ENCODE measurements around the gene ZDHHC8. TPM values are rescaled to one million over a fixed set of nuclear protein-coding genes. Genes with fewer than 3 reads are reported as not detected.

The ZDHHC8 gene
- total and polyA plus RNA-seq, 9 donors = 5.1 to 77.4 (median 58.9) TPM

- intact Hi-C loops (cut with DNase I) = no loop called here
- WGBS, 3 donors = 78 to 87% (median 82%) methylated on average over 7 of the region's 7 CpGs
- no peak for DNase-seq
Measured at GRCh38 chr22:20165913-20166312, 34.3 kb downstream of the ZDHHC8 start.

DNA sequence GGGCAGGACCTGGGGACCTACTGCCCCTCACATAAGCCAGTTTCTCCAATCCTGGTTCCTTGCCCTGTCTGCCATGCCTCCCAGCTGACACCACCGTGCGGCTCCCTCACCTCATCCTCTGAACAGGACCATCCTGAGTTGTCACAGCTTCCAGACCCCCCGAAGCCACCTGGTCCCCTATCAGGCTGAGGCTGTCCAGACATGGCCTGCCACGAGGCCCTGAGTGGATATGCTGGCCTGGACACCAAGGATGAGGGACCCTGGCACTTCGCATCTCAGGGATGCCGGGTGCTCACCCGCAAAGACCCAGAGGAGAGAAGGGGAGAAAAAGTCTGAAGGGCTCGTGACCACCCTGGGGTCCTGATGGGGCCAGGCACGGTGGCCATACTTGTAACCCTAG is 35.1 kb downstream of the ZDHHC8 start:
- no peaks in the 10 kb centered on the region for H3K36me3 ChIP-seq
- 82 to 88% (median 88%) methylated on average over 9 of the region's 9 CpGs for WGBS, 3 donors
- no peaks in the 10 kb centered on the region for H3K4me1 ChIP-seq (ENCODE audit: insufficient read depth)
- intact Hi-C loops (cut with DNase I) = no loop called here
- H3K27ac ChIP-seq = no peak overlapping the region
- DNase-seq = no peak
- no peak overlapping the region for H3K4me3 ChIP-seq
- no peaks in the 10 kb centered on the region for H3K27me3 ChIP-seq
- TF ChIP-seq EP300 (IDR thresholded peaks at IDR 0.05) (no peak), POLR2A (IDR thresholded peaks at IDR 0.05) (no peak)
- TF ChIP-seq, protein P1, sequence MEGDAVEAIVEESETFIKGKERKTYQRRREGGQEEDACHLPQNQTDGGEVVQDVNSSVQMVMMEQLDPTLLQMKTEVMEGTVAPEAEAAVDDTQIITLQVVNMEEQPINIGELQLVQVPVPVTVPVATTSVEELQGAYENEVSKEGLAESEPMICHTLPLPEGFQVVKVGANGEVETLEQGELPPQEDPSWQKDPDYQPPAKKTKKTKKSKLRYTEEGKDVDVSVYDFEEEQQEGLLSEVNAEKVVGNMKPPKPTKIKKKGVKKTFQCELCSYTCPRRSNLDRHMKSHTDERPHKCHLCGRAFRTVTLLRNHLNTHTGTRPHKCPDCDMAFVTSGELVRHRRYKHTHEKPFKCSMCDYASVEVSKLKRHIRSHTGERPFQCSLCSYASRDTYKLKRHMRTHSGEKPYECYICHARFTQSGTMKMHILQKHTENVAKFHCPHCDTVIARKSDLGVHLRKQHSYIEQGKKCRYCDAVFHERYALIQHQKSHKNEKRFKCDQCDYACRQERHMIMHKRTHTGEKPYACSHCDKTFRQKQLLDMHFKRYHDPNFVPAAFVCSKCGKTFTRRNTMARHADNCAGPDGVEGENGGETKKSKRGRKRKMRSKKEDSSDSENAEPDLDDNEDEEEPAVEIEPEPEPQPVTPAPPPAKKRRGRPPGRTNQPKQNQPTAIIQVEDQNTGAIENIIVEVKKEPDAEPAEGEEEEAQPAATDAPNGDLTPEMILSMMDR (IDR thresholded peaks at IDR 0.05) = no peak
- H3K9me3 ChIP-seq = no peaks in the 10 kb centered on the region

More at GRCh38 chr22:20165913-20166312, 34.3 kb downstream of the ZDHHC8 start:
- Histone ChIP-seq H3K27ac (no peak overlapping the region), H3K27me3 (no peaks in the 10 kb centered on the region), H3K4me1 (ENCODE audit: insufficient read depth) (no peaks in the 10 kb centered on the region), H3K4me3 (no peak overlapping the region), H3K9me3 (no peaks in the 10 kb centered on the region), H3K36me3 (no peaks in the 10 kb centered on the region)
- TF ChIP-seq POLR2A (IDR thresholded peaks at IDR 0.05) (no peak), EP300 (IDR thresholded peaks at IDR 0.05) (no peak)
- TF ChIP-seq, protein P1 (IDR thresholded peaks at IDR 0.05) = no peak

- WGBS, 3 donors = 76 to 85% (median 78%) methylated on average over 19 of the region's 19 CpGs
- no peak overlapping the region for H3K4me3 ChIP-seq
- no peaks in the 10 kb centered on the region for H3K36me3 ChIP-seq
- no peak for DNase-seq
- TF ChIP-seq EP300 (IDR thresholded peaks at IDR 0.05) (no peak), POLR2A (IDR thresholded peaks at IDR 0.05) (no peak)
- TF ChIP-seq, protein P1 (IDR thresholded peaks at IDR 0.05) = no peak
- no peak overlapping the region for H3K27ac ChIP-seq
- intact Hi-C loops (cut with DNase I) = no loop called here
- no peaks in the 10 kb centered on the region for H3K9me3 ChIP-seq
- H3K27me3 ChIP-seq = no peaks in the 10 kb centered on the region
- no peaks in the 10 kb centered on the region for H3K4me1 ChIP-seq (ENCODE audit: insufficient read depth)
Measured at GRCh38 chr22:20167643-20168322, 36.2 kb downstream of the ZDHHC8 start.

GRCh38 chr22:20169253-20169822 is 37.7 kb downstream of the ZDHHC8 start:
- Histone ChIP-seq H3K9me3 (no peaks in the 10 kb centered on the region), H3K36me3 (no peaks in the 10 kb centered on the region), H3K4me3 (no peak overlapping the region), H3K27me3 (no peaks in the 10 kb centered on the region), H3K27ac (no peak overlapping the region), H3K4me1 (ENCODE audit: insufficient read depth) (no peaks in the 10 kb centered on the region)
- intact Hi-C loops (cut with DNase I) = no loop called here
- TF ChIP-seq, protein P1 (IDR thresholded peaks at IDR 0.05) = no peak
- no peak for TF ChIP-seq EP300 (IDR thresholded peaks at IDR 0.05)
- no peak for TF ChIP-seq POLR2A (IDR thresholded peaks at IDR 0.05)
- 71 to 80% (median 71%) methylated on average over 10 of the region's 10 CpGs for WGBS, 3 donors
- no peak for DNase-seq
